Keratinocyte (primary cell): Measurements from ENCODE around the gene ATP5ME. TPM values are rescaled to one million over a fixed set of nuclear protein-coding genes. Genes with fewer than 3 reads are reported as not detected.

ENCODE experiments used
- DNase-seq: peaks from one replicate; pipeline ENCODE4 v3.0.0-alpha.2; 2011; ENCODE audit warnings: low read depth, missing footprints, low spot score
- FAIRE-seq: peaks from 2 replicates; lab custom pipeline; 2011; peaks lifted over from hg19 to GRCh38; lab: Jason Lieb, UNC
- H2AFZ ChIP-seq: 2 replicates; pipeline ENCODE4 v1.6.0; 2012; ENCODE audit warnings: low read length, control low read depth, inconsistent platforms; ENCODE audit not compliant: control insufficient read depth
- H3K27ac ChIP-seq: 2 replicates; pipeline ENCODE4 v1.5.1; 2011; ENCODE audit warnings: low read length; ENCODE audit not compliant: control insufficient read depth, insufficient read depth
- H3K27me3 ChIP-seq: 3 replicates; pipeline ENCODE4 v1.6.0; 2011; ENCODE audit warnings: low read length; ENCODE audit not compliant: control insufficient read depth, insufficient read depth; ENCODE audit errors: extremely low read depth
- H3K36me3 ChIP-seq, 2 experiments: 2 replicates in 1 of 2; 3 replicates in 1 of 2; pipeline ENCODE4 v1.5.1; 2011; ENCODE audit warnings: low read length in 2 of 2, mild to moderate bottlenecking in 1 of 2; ENCODE audit not compliant: control insufficient read depth in 2 of 2, insufficient read depth in 2 of 2; ENCODE audit errors: extremely low read depth in 1 of 2
- H3K4me1 ChIP-seq: 3 replicates; pipeline ENCODE4 v1.5.1; 2011; ENCODE audit warnings: low read length; ENCODE audit not compliant: control insufficient read depth, insufficient read depth; ENCODE audit errors: extremely low read depth
- H3K4me2 ChIP-seq: 3 replicates; pipeline ENCODE4 v1.6.0; 2011; ENCODE audit warnings: low read depth, low read length; ENCODE audit not compliant: control insufficient read depth, insufficient read depth; ENCODE audit errors: extremely low read depth
- H3K4me3 ChIP-seq, 3 experiments: fragments of 200-600 bp in 1 of 3; sonication (generic) in 1 of 3; 2 replicates in 2 of 3; 3 replicates in 1 of 3; pipeline ENCODE4 v1.5.1; 2011 to 2016; ENCODE audit warnings: low read length in 3 of 3, mild to moderate bottlenecking in 3 of 3, control low read depth in 2 of 3, inconsistent platforms in 1 of 3, low read depth in 1 of 3, mixed read lengths in 1 of 3, mixed run types in 1 of 3, moderate library complexity in 1 of 3; ENCODE audit not compliant: control insufficient read depth in 2 of 3, insufficient read depth in 2 of 3; ENCODE audit errors: extremely low read depth in 1 of 3
- H3K79me2 ChIP-seq: 2 replicates; pipeline ENCODE4 v1.6.0; 2012; ENCODE audit warnings: low read length; ENCODE audit not compliant: control insufficient read depth, insufficient read depth
- H3K9ac ChIP-seq: 3 replicates; pipeline ENCODE4 v1.6.0; 2011; ENCODE audit warnings: low read length; ENCODE audit not compliant: control insufficient read depth, insufficient read depth; ENCODE audit errors: extremely low read depth
- H3K9me1 ChIP-seq: 3 replicates; pipeline ENCODE4 v1.6.0; 2011; ENCODE audit warnings: low read length; ENCODE audit not compliant: control insufficient read depth, insufficient read depth; ENCODE audit errors: extremely low read depth
- H3K9me3 ChIP-seq: 2 replicates; pipeline ENCODE4 v1.5.1; 2012; ENCODE audit warnings: low read depth, low read length; ENCODE audit not compliant: control insufficient read depth
- H4K20me1 ChIP-seq: 3 replicates; pipeline ENCODE4 v1.6.0; 2011; ENCODE audit warnings: low read length; ENCODE audit not compliant: control insufficient read depth, insufficient read depth; ENCODE audit errors: extremely low read depth
- EZH2 ChIP-seq: IDR thresholded peaks from one replicate; pipeline ENCODE4 v1.6.1; 2012; ENCODE audit warnings: inconsistent platforms, mild to moderate bottlenecking, low read length, moderate library complexity
- dilution Hi-C: fragments of 300-500 bp; cut with MboI; formaldehyde crosslinking; loops from one replicate; pipeline ENCODE4 v1.7.0; 2020; ENCODE audit warnings: low sequenced_read_pairs; ENCODE audit not compliant: extremely low pct_ligation_motif_present
- polyA plus RNA-seq, 5 experiments: library from polyadenylated mRNA; depleted of rRNA in 3 of 5; stranded (reverse) in 3 of 5; stranded (forward) in 1 of 5; unstranded in 1 of 5; fragments of >200 nt; gene quantifications; 1 replicate in 1 of 5; 2 replicates in 3 of 5; 3 replicates in 1 of 5; pipeline versions ENCODE4 v1.2.1 to v1.2.3, GENCODE V29; 2011 to 2012; ENCODE audit warnings: missing spikeins in 2 of 5, low read depth in 1 of 5, low replicate concordance in 1 of 5
- TF ChIP-seq, protein P1 (sequence below), 3 experiments: IDR thresholded peaks in 1 of 3; conservative IDR thresholded peaks in 1 of 3; optimal IDR thresholded peaks in 1 of 3; 2 replicates in 2 of 3; 3 replicates in 1 of 3; pipeline versions ENCODE3 to v1.5.1; 2011; ENCODE audit warnings: low read length in 3 of 3, mild to moderate bottlenecking in 3 of 3, moderate library complexity in 2 of 3, control low read depth in 1 of 3, inconsistent platforms in 1 of 3; ENCODE audit not compliant: insufficient read depth in 2 of 3; ENCODE audit errors: extremely low read depth in 1 of 3

The ATP5ME gene
- polyA plus RNA-seq, 1 donor (not counting 4 experiments of a cell fraction or from before 2014, with no cell fraction given) = 438 TPM

GRCh38 chr4:649293-649625 lies 24.8 kb downstream of the ATP5ME start:
- dilution Hi-C loops = no loop called here
- no peak for FAIRE-seq

DNA sequence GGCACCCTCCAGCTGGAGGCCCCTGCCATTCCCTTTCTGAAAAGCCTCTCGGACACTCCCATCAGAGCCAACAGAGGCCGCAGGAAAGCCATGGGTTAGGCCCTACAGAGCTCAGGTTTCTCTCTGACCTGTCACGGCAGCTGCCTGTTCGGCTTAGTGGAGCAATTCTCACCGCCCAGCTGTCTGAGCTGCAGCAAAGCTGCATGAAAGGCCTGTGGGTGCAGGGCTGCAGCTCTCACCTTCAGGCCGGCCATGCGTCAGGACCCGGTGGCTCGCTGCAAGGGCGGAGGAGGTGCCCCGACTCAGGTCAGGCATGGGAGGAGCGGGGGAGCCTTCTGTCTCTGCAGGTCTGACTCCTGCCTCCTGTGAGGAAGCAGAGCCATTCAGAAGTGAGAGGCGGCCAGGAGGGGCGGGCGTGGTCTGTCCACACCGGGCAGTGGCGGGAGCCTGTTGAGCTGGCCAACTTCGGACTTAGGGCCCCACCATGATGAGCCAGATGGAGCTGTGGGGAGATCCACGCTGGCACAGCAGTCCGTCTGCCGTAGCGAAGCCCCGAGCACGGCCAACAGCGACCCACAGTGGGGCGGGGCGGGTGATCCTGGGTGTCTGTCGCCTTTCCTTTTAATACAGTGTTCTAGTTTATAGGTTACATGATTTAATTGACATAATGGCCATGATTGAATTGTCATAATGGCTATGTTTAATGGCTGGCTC lies 25.3 kb downstream of the ATP5ME start:
- peaks cover 18% of the 10 kb centered on the region for H3K27me3 ChIP-seq
- H3K4me2 ChIP-seq = no peak overlapping the region
- H3K79me2 ChIP-seq = no peaks in the 10 kb centered on the region
- H3K4me3 ChIP-seq = no peak overlapping the region
- no peaks in the 10 kb centered on the region for H3K9me1 ChIP-seq
- H3K27ac ChIP-seq = no peak overlapping the region
- H2AFZ ChIP-seq = no peak overlapping the region
- no peaks in the 10 kb centered on the region for H3K9me3 ChIP-seq
- H3K9ac ChIP-seq = no peak overlapping the region
- dilution Hi-C loops = no loop called here
- TF ChIP-seq, protein P1, sequence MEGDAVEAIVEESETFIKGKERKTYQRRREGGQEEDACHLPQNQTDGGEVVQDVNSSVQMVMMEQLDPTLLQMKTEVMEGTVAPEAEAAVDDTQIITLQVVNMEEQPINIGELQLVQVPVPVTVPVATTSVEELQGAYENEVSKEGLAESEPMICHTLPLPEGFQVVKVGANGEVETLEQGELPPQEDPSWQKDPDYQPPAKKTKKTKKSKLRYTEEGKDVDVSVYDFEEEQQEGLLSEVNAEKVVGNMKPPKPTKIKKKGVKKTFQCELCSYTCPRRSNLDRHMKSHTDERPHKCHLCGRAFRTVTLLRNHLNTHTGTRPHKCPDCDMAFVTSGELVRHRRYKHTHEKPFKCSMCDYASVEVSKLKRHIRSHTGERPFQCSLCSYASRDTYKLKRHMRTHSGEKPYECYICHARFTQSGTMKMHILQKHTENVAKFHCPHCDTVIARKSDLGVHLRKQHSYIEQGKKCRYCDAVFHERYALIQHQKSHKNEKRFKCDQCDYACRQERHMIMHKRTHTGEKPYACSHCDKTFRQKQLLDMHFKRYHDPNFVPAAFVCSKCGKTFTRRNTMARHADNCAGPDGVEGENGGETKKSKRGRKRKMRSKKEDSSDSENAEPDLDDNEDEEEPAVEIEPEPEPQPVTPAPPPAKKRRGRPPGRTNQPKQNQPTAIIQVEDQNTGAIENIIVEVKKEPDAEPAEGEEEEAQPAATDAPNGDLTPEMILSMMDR (optimal IDR thresholded peaks at IDR 0.05 in 1 of 3, IDR thresholded peaks at IDR 0.05 in 1 of 3, conservative IDR thresholded peaks at IDR 0.05 in 1 of 3; ENCODE audit: extremely low read depth in 1 of 3, insufficient read depth in 2 of 3, low read length in 3 of 3) = no peak
- no peak for TF ChIP-seq EZH2
- H4K20me1 ChIP-seq = no peaks in the 10 kb centered on the region
- H3K4me1 ChIP-seq = no peaks in the 10 kb centered on the region
- no peaks in the 10 kb centered on the region for H3K36me3 ChIP-seq
- FAIRE-seq = no peak
- DNase-seq = no peak

More at GRCh38 chr4:649293-649625, 24.8 kb downstream of the ATP5ME start:
- no peaks in the 10 kb centered on the region for H3K36me3 ChIP-seq
- peaks cover 18% of the 10 kb centered on the region for H3K27me3 ChIP-seq
- H3K4me1 ChIP-seq = no peaks in the 10 kb centered on the region
- H3K79me2 ChIP-seq = no peaks in the 10 kb centered on the region
- no peak overlapping the region for H3K4me3 ChIP-seq
- H3K9me1 ChIP-seq = no peaks in the 10 kb centered on the region
- TF ChIP-seq, protein P1 (optimal IDR thresholded peaks at IDR 0.05 in 1 of 3, IDR thresholded peaks at IDR 0.05 in 1 of 3, conservative IDR thresholded peaks at IDR 0.05 in 1 of 3; ENCODE audit: extremely low read depth in 1 of 3, insufficient read depth in 2 of 3, low read length in 3 of 3) = no peak
- TF ChIP-seq EZH2 = no peak
- DNase-seq = no peak
- no peak overlapping the region for H3K4me2 ChIP-seq
- no peak overlapping the region for H3K9ac ChIP-seq
- H2AFZ ChIP-seq = no peak overlapping the region
- H4K20me1 ChIP-seq = no peaks in the 10 kb centered on the region
- no peak overlapping the region for H3K27ac ChIP-seq
- H3K9me3 ChIP-seq = no peaks in the 10 kb centered on the region
